Sigmoid colon (tissue), 7 donors: ENCODE measurements around the gene BHLHA15. TPM values are rescaled to one million over a fixed set of nuclear protein-coding genes. Genes with fewer than 3 reads are reported as not detected.

Experiments used
- DNase-seq: peaks from one replicate; pipeline ENCODE4 v3.0.0-alpha.2; 2019
- H3K27ac ChIP-seq, 4 donors: fragments of 200-600 bp; sonication (generic); one replicate each; pipeline ENCODE4 v1.5.1; 2016 to 2019; ENCODE audit warnings: mild to moderate bottlenecking in 1 of 4
- H3K27me3 ChIP-seq, 3 donors: fragments of 200-600 bp; sonication (generic); one replicate each; pipeline ENCODE4 v1.5.1; 2019; ENCODE audit warnings: mild to moderate bottlenecking in 1 of 3
- H3K36me3 ChIP-seq, 4 donors: fragments of 200-600 bp; sonication (generic); one replicate each; pipeline ENCODE4 v1.5.1; 2016 to 2019
- H3K4me1 ChIP-seq, 4 donors: fragments of 200-600 bp; sonication (generic); one replicate each; pipeline ENCODE4 v1.5.1; 2017 to 2019
- H3K4me3 ChIP-seq, 4 donors: fragments of 200-600 bp; sonication (generic); one replicate each; pipeline ENCODE4 v1.5.1; 2017 to 2019; ENCODE audit warnings: mild to moderate bottlenecking in 2 of 4, moderate library complexity in 1 of 4
- H3K9me3 ChIP-seq, 4 donors: fragments of 200-600 bp in 3 of 4; sonication (generic) in 3 of 4; one replicate each; pipeline versions ENCODE4 v1.5.1 to v1.6.1; 2013 to 2019
- CTCF ChIP-seq, 4 experiments: fragments of 450-650 bp in 3 of 4; fragments of 200-600 bp in 1 of 4; IDR thresholded peaks; one replicate each; pipeline ENCODE4 v1.5.1; 2016 to 2019; ENCODE audit warnings: antibody characterized with exemption in 4 of 4, mild to moderate bottlenecking in 3 of 4, moderate library complexity in 2 of 4
- EP300 ChIP-seq, 4 donors: sonication (generic); formaldehyde crosslinking; IDR thresholded peaks; one replicate each; pipeline ENCODE4 v1.6.1; 2017; ENCODE audit warnings: antibody characterized with exemption in 4 of 4
- POLR2A ChIP-seq, 2 donors: fragments of 450-650 bp; IDR thresholded peaks; one replicate each; pipeline ENCODE4 v1.6.1; 2016; ENCODE audit warnings: antibody characterized with exemption in 2 of 2, mild to moderate bottlenecking in 2 of 2, moderate library complexity in 2 of 2
- POLR2AphosphoS5 ChIP-seq, 4 donors: sonication (generic); formaldehyde crosslinking; IDR thresholded peaks; one replicate each; pipeline ENCODE4 v1.6.1; 2017; ENCODE audit warnings: antibody characterized with exemption in 4 of 4
- WGBS, 2 donors: extraction: QIAGEN DNeasy Blood & Tissue Kit; methylation state at CpG; one replicate each; pipeline ENCODE4 v1.1.7; 2013; 5-methylcytosine and 5-hydroxymethylcytosine counted together
- intact Hi-C: fragments of 100-400 bp; cut with DNase I; formaldehyde crosslinking; loops from one replicate; pipeline ENCODE4 v1.15.1; 2023
- polyA plus RNA-seq, 3 donors: library from polyadenylated mRNA; stranded (reverse); fragments of 200-250 nt; gene quantifications; one replicate each; pipeline ENCODE4 v1.2.3, GENCODE V29; 2013
- total RNA-seq, 4 donors: library from RNA; depleted of rRNA; stranded (reverse); fragments of >200 nt; gene quantifications; one replicate each; pipeline ENCODE4 v1.1.0, GENCODE V29; 2016
- donor health status: healthy with polysubstance abuse.
- donor health status: Bipolar disorder and iron deficiency.
- donor health status: healthy.

Gene BHLHA15
- total and polyA plus RNA-seq, 7 donors = 1.2 to 1.4 TPM; not detected in 5

- no peak for DNase-seq
- intact Hi-C loops = loop anchor here (5.0 to 10.0 kb wide), 2 partner anchors 143 to 1304 kb away; partner anchors contain the start of genes FAM200A, LMTK2 and ZNF655
- peak overlapping the region in 1 of 4 donors; percentile 71 for H3K4me3 ChIP-seq
- peaks cover 0 to 31% (median 23%) of the 10 kb centered on the region in 4 donors for H3K4me1 ChIP-seq
- H3K36me3 ChIP-seq = peaks cover 0 to 1% (median 0%) of the 10 kb centered on the region in 4 donors
- no peaks in the 10 kb centered on the region for H3K27me3 ChIP-seq
- 23 to 32% methylated on average over 3 of the region's 3 CpGs for WGBS, 2 donors
- no peaks in the 10 kb centered on the region for H3K9me3 ChIP-seq
- TF ChIP-seq CTCF (IDR thresholded peaks at IDR 0.05) (no peak), POLR2AphosphoS5 (IDR thresholded peaks at IDR 0.05) (no peak), POLR2A (IDR thresholded peaks at IDR 0.05) (no peak), EP300 (IDR thresholded peaks at IDR 0.05) (no peak)
- peak overlapping the region; percentile 78 to 88 (median 84) for H3K27ac ChIP-seq
Measured at GRCh38 chr7:98250789-98251188, 39.5 kb downstream of the BHLHA15 start.

DNA sequence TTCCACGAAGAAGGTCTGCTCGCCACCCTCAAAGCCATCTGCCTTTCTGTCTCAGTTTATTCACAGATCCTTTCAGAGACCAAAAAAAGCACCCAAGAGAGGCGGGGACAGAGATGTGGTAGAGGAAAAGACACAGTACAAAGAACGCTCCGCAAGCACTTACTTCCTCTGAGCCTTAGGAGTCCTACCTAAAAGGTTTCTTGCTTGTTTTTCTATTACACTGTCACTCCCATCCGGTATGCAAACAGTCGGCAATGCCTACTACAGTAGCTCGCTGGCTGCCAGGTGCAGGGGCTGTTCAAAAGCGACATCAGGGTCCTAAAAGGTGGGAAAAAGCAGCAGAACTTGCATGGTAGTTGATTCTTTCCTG lies 40.0 kb downstream of the BHLHA15 start:
- peaks cover 0 to 1% (median 0%) of the 10 kb centered on the region in 4 donors for H3K36me3 ChIP-seq
- H3K27ac ChIP-seq = peak overlapping the region; percentile 78 to 88 (median 84)
- H3K9me3 ChIP-seq = no peaks in the 10 kb centered on the region
- peak overlapping the region; percentile 58 to 88 (median 76) for H3K4me3 ChIP-seq
- no peak for TF ChIP-seq POLR2AphosphoS5 (IDR thresholded peaks at IDR 0.05)
- TF ChIP-seq POLR2A (IDR thresholded peaks at IDR 0.05) = no peak
- TF ChIP-seq CTCF (IDR thresholded peaks at IDR 0.05) = no peak
- H3K27me3 ChIP-seq = no peaks in the 10 kb centered on the region
- peaks cover 0 to 31% (median 23%) of the 10 kb centered on the region in 4 donors for H3K4me1 ChIP-seq
- DNase-seq = no peak
- intact Hi-C loops = loop anchor here (5.0 to 10.0 kb wide), 2 partner anchors 144 to 1304 kb away; partner anchors contain the start of genes FAM200A, LMTK2 and ZNF655
- WGBS, 2 donors = 5 to 11% methylated on average over 9 of the region's 9 CpGs

GRCh38 chr7:98251601-98252424 lies 40.6 kb downstream of the BHLHA15 start, which contains the start of gene TECPR1:
TECPR1 (minus strand) TSS chr7:98252232; CDS start chr7:98246146, 6,086 bp downstream.
- peak in 3 of 4 donors; percentile 68 to 78 (median 76) for TF ChIP-seq POLR2AphosphoS5 (IDR thresholded peaks at IDR 0.05)
- TF ChIP-seq EP300 (IDR thresholded peaks at IDR 0.05) = no peak
- no peak for TF ChIP-seq CTCF (IDR thresholded peaks at IDR 0.05)
- peak in 1 of 2 donors; percentile 20 for TF ChIP-seq POLR2A (IDR thresholded peaks at IDR 0.05)
- peaks cover 0 to 31% (median 23%) of the 10 kb centered on the region in 4 donors for H3K4me1 ChIP-seq
- H3K9me3 ChIP-seq = no peaks in the 10 kb centered on the region
- peaks cover 0 to 7% (median under 1%) of the 10 kb centered on the region in 4 donors for H3K36me3 ChIP-seq
- peak within 1 kb of the TSS; percentile 58 to 88 (median 76) for H3K4me3 ChIP-seq
- WGBS, 2 donors = 0 to 1% methylated on average over 69 of the region's 69 CpGs
- intact Hi-C loops = loop anchor here (1.0 to 10.0 kb wide), 3 partner anchors 29 to 1303 kb away; partner anchors contain the start of genes BRI3, FAM200A, LMTK2 and ZNF655
- DNase-seq = peak; percentile 97
- peak within 1 kb of the TSS; percentile 78 to 88 (median 84) for H3K27ac ChIP-seq
- H3K27me3 ChIP-seq = no peaks in the 10 kb centered on the region

GRCh38 chr7:98252425-98253054 lies 41.3 kb downstream of the BHLHA15 start:
- no peaks in the 10 kb centered on the region for H3K9me3 ChIP-seq
- peaks cover 0 to 31% (median 23%) of the 10 kb centered on the region in 4 donors for H3K4me1 ChIP-seq
- H3K27me3 ChIP-seq = no peaks in the 10 kb centered on the region
- peaks cover 0 to 14% (median 2%) of the 10 kb centered on the region in 4 donors for H3K36me3 ChIP-seq
- H3K4me3 ChIP-seq = peak overlapping the region; percentile 58 to 88 (median 76)
- TF ChIP-seq POLR2A (IDR thresholded peaks at IDR 0.05) (no peak), EP300 (IDR thresholded peaks at IDR 0.05) (no peak), CTCF (IDR thresholded peaks at IDR 0.05) (no peak)
- 24 to 26% methylated on average over 32 of the region's 32 CpGs for WGBS, 2 donors
- H3K27ac ChIP-seq = peak overlapping the region; percentile 78 to 88 (median 84)
- intact Hi-C loops = loop anchor here (1.0 to 10.0 kb wide), 3 partner anchors 29 to 1302 kb away; partner anchors contain the start of genes BRI3, FAM200A, LMTK2 and ZNF655
- DNase-seq = no peak
